ENCODE measurements around the gene KLHL30. TPM values are rescaled to one million over a fixed set of nuclear protein-coding genes. Genes with fewer than 3 reads are reported as not detected.
"Not testable (repeated sequence)": the region's sequence is repeated elsewhere in the genome, so short reads cannot be mapped to it uniquely, and the experiment has no call there.

Gene KLHL30
- polyA plus RNA-seq, 1 donor, result 20.7 TPM

- DNase-seq (ENCODE audit: low read depth), result no peak
These were observed 36.3 kb upstream of the KLHL30 start for GRCh38 chr2:238101891-238102841.

GRCh38 chr2:238102865-238103264 lies 35.6 kb upstream of the KLHL30 start:
- DNase-seq (ENCODE audit: low read depth), result no peak

GRCh38 chr2:238103465-238104225 lies 34.8 kb upstream of the KLHL30 start:
- no peak for DNase-seq (ENCODE audit: low read depth)

GRCh38 chr2:238104226-238104690 lies 34.2 kb upstream of the KLHL30 start:
- no peak for DNase-seq (ENCODE audit: low read depth)

DNA sequence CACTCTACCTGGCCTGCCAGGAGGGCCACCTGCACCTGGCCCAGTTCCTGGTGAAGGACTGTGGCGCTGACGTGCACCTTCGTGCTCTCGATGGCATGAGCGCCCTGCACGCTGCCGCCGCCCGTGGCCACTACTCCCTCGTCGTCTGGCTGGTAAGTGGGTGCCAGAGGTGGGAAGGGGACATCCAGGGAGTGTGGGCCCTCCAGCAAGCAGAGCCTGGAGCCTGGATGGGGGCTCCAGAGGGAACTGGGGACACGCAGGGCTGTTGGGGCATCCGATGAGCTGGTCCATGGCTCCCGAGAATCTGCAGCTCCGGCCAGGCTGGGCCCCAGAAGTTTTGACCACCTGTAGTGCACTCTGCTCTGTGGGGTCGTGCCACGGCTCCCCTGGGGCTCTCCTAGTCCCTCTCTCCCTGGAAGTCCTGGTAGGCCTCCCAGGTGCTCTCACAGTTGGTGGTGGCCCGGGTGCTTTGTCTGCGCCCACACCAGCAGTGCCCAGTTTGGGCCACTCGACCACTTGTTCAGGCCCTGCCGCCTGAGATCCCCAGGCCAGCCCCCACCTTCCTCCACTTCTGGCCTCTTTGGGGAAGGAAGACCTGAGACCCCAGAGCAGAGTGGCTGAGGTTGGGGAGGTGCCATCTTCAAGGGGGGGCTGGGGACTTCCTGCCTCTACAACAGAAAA lies 33.6 kb upstream of the KLHL30 start:
- DNase-seq (ENCODE audit: low read depth), result no peak

DNA sequence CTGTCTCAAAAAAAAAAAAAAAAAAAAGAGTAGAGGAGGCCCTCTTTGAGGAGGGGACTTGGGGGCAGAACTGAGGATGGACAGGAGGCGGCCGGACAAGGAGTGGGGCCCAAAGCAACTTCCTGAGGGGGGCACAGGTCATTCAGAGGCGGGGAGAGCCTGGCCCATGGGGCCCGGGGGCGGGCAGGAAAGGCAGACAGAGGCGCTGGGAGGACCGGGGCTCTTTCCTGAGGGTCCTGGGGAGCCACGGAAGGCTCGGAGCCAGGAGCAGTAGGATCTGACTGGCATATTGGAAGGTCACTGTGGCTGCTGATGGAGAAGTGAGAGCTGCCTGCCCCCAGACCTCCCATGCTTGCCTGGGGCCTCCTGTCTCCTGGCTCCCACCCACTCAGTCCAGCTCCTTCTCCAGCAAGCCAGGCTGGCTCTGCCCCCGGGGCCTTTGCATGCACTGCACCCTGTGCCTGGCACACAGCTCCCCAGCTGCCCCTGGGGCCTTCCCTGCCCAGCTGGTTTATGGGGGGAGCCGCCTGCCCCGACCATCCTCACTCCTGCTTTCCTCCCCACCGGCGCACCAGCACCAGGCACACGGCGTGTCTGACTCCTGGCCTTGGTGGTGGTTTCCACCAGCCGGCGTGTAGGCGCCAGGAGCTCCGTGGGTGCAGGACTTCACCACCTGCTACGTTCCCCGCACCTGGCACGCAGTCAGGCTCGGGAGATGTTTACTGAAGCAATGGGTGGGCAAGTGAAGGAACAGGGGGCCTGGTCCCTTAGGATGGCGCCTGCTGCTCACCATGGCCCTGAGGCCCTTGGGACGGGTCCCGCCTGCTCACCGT lies 32.7 kb upstream of the KLHL30 start:
- DNase-seq (ENCODE audit: low read depth), result no peak

DNA sequence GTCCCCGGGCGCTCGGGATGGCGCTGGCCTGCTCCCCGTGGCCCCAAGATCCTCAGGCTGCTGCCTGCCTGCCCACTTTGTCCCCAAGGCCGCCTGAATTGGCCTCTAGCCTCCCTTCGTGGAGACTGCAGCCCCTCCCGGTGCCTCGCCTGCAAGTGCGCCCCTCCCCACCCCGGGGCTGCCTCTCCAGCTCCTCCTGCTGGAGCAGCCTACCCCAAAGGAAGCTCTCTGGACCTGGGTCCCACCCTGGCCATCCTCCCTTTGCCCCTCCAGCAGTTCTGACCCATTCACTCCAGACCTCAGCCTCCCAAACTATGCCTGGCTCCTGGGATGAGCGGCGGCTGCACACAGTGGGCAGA lies 32.1 kb upstream of the KLHL30 start:
- no peak for DNase-seq (ENCODE audit: low read depth)

- DNase-seq (ENCODE audit: low read depth), result no peak
These were observed 31.6 kb upstream of the KLHL30 start for GRCh38 chr2:238106698-238107524.

- no peak for DNase-seq (ENCODE audit: low read depth)
These were observed 30.7 kb upstream of the KLHL30 start for GRCh38 chr2:238107525-238108422.

- DNase-seq (ENCODE audit: low read depth), result no peak
These were observed 29.9 kb upstream of the KLHL30 start for GRCh38 chr2:238108423-238109183.

DNA sequence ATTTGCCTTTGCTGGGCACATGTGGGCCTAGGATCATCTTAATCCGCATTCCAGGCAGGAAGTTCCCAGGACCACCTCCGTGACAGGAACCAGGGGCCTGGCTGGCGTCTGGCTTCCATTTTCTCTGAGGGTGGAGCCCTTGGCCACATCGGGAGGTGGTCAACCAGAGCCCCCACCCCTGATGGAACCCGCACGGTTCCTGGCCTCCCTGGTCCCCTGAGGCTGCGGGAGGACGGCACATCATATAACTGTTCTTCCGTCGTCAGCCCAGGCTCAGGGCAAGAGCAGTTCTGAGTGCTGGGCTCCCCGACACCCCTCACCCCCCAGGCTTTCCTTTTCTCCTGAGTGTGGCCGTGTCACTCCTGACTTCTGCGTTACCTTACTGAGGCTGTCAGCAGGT lies 24.9 kb upstream of the KLHL30 start:
- no peak for DNase-seq (ENCODE audit: low read depth)

- no peak for DNase-seq (ENCODE audit: low read depth)
These were observed 24.1 kb upstream of the KLHL30 start for GRCh38 chr2:238114331-238114841.

- DNase-seq (ENCODE audit: low read depth), result no peak
These were observed 23.4 kb upstream of the KLHL30 start for GRCh38 chr2:238114851-238115660.

GRCh38 chr2:238115709-238116108 lies 22.8 kb upstream of the KLHL30 start:
- not testable (repeated sequence) for DNase-seq (ENCODE audit: low read depth)

GRCh38 chr2:238116298-238117198 lies 21.9 kb upstream of the KLHL30 start:
- no peak for DNase-seq (ENCODE audit: low read depth)
